Kidney tubule cell (primary cell): Measurements from ENCODE around the gene PLEKHB2.
A peak's percentile ranks its signal among the peaks of the same experiment; 100 is the strongest.
"Not testable (repeated sequence)": the region's sequence is repeated elsewhere in the genome, so short reads cannot be mapped to it uniquely, and the experiment has no call there.

Source experiments
- DNase-seq: peaks from one replicate; pipeline ENCODE4 v3.0.0-alpha.2; 2018; ENCODE audit warnings: low spot score

The PLEKHB2 gene

GRCh38 chr2:131105156-131105949, at the start of gene PLEKHB2:
PLEKHB2 (plus strand) TSS chr2:131105336; CDS start chr2:131120942, 15,606 bp downstream.
- peak; percentile 92 for DNase-seq

- DNase-seq = no peak
Measured at GRCh38 chr2:131056204-131056931, 48.8 kb upstream of the PLEKHB2 start.

GRCh38 chr2:131056932-131057287, 48.2 kb upstream of the PLEKHB2 start:
- DNase-seq = no peak

- DNase-seq = no peak
Measured at GRCh38 chr2:131058214-131058843, 46.8 kb upstream of the PLEKHB2 start.

GRCh38 chr2:131058920-131059319, 46.2 kb upstream of the PLEKHB2 start:
- DNase-seq = no peak

GRCh38 chr2:131063501-131064283, 41.4 kb upstream of the PLEKHB2 start:
- no peak for DNase-seq

- no peak for DNase-seq
Measured at GRCh38 chr2:131064589-131065512, 40.3 kb upstream of the PLEKHB2 start.

- no peak for DNase-seq
Measured at GRCh38 chr2:131067465-131068125, 37.5 kb upstream of the PLEKHB2 start.

GRCh38 chr2:131068172-131068571, 37.0 kb upstream of the PLEKHB2 start:
- DNase-seq = not testable (repeated sequence)

- DNase-seq = not testable (repeated sequence)
Measured at GRCh38 chr2:131075578-131075977, 29.6 kb upstream of the PLEKHB2 start.

GRCh38 chr2:131076707-131077106, 28.4 kb upstream of the PLEKHB2 start:
- DNase-seq = no peak

- no peak for DNase-seq
Measured at GRCh38 chr2:131077182-131077846, 27.8 kb upstream of the PLEKHB2 start.

GRCh38 chr2:131077966-131078365, 27.2 kb upstream of the PLEKHB2 start:
- no peak for DNase-seq

- not testable (repeated sequence) for DNase-seq
Measured at GRCh38 chr2:131079931-131080330, 25.2 kb upstream of the PLEKHB2 start.

GRCh38 chr2:131081190-131081589, 23.9 kb upstream of the PLEKHB2 start:
- no peak for DNase-seq

GRCh38 chr2:131085646-131086045, 19.5 kb upstream of the PLEKHB2 start:
- no peak for DNase-seq

- DNase-seq = peak; percentile 35
Measured at GRCh38 chr2:131092458-131093005, 12.6 kb upstream of the PLEKHB2 start.

GRCh38 chr2:131093006-131093695, 12.0 kb upstream of the PLEKHB2 start, which contains the start of gene FAM168B:
FAM168B (minus strand) TSS chr2:131093460; CDS start chr2:131082646, 10,814 bp downstream.
- peak; percentile 93 for DNase-seq
